B cell (primary cell): Measurements from ENCODE around the gene FMNL2.

Source experiments
- EZH2 ChIP-seq: IDR thresholded peaks from 2 replicates; pipeline ENCODE4 v1.6.1; 2012; ENCODE audit warnings: borderline replicate concordance, low read depth, mild to moderate bottlenecking, moderate library complexity, low read length; ENCODE audit not compliant: insufficient read depth, poor library complexity, severe bottlenecking
- TF ChIP-seq, protein P1 (sequence below): fragments of 200-600 bp; IDR thresholded peaks from one replicate; pipeline ENCODE4 v1.8.0; 2022; ENCODE audit warnings: antibody characterized with exemption, mild to moderate bottlenecking

DNA sequence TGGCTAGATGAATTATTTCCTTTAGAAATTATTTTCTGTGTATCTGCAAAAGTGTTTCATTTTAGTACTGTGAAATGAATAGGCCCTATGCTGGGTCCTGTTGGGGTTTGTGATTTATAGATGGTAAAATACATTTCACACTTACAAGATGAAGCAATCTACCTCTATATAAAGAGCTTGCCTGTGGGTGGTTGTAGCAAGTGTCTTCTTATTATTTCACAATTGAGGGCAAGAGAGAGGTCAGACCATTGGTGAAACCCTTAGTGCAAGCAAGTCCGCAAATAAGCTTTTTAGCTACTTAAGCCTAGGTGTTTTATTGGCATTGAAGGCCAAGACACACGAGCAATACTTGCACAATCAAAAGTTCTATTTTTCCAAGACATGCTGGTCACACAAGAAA lies 153.1 kb downstream of the FMNL2 start:
- TF ChIP-seq, protein P1, sequence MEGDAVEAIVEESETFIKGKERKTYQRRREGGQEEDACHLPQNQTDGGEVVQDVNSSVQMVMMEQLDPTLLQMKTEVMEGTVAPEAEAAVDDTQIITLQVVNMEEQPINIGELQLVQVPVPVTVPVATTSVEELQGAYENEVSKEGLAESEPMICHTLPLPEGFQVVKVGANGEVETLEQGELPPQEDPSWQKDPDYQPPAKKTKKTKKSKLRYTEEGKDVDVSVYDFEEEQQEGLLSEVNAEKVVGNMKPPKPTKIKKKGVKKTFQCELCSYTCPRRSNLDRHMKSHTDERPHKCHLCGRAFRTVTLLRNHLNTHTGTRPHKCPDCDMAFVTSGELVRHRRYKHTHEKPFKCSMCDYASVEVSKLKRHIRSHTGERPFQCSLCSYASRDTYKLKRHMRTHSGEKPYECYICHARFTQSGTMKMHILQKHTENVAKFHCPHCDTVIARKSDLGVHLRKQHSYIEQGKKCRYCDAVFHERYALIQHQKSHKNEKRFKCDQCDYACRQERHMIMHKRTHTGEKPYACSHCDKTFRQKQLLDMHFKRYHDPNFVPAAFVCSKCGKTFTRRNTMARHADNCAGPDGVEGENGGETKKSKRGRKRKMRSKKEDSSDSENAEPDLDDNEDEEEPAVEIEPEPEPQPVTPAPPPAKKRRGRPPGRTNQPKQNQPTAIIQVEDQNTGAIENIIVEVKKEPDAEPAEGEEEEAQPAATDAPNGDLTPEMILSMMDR, result no peak
- TF ChIP-seq EZH2, result no peak
